Mucosa of descending colon (tissue), 3 donors: Measurements from ENCODE around the gene ARSB. TPM values are rescaled to one million over a fixed set of nuclear protein-coding genes. Genes with fewer than 3 reads are reported as not detected.
A peak's percentile ranks its signal among the peaks of the same experiment; 100 is the strongest.

Experiments
- ATAC-seq: fragments of 200-7000 bp; cut with Tn5 transposase; one replicate; pipeline ENCODE4 v1.9.1; 2020; ENCODE audit warnings: mild to moderate bottlenecking, moderate library complexity
- DNase-seq, 3 donors: peaks; one replicate each; pipeline ENCODE4 v3.0.0-alpha.2; 2020
- H3K36me3 ChIP-seq: fragments of 200-600 bp; one replicate; pipeline ENCODE4 v1.8.0; 2021; ENCODE audit warnings: low read depth, mild to moderate bottlenecking
- H3K4me1 ChIP-seq: fragments of 200-600 bp; one replicate; pipeline ENCODE4 v1.8.0; 2021; ENCODE audit warnings: low read depth, mild to moderate bottlenecking
- H3K4me3 ChIP-seq: fragments of 200-600 bp; one replicate; pipeline ENCODE4 v1.8.0; 2021; ENCODE audit warnings: mild to moderate bottlenecking
- H3K9me3 ChIP-seq: fragments of 200-600 bp; one replicate; pipeline ENCODE4 v1.8.0; 2021; ENCODE audit warnings: mild to moderate bottlenecking
- CTCF ChIP-seq: fragments of 200-600 bp; IDR thresholded peaks from one replicate; pipeline ENCODE4 v1.8.0; 2022; ENCODE audit warnings: antibody characterized with exemption, mild to moderate bottlenecking
- intact Hi-C, 2 donors: fragments of 100-400 bp; cut with DNase I in 1 of 2; cut with micrococcal nuclease in 1 of 2; formaldehyde crosslinking; loops; one replicate each; pipeline versions ENCODE4 v1.11.0 to v1.11.1; 2022; cut with DNase I, micrococcal nuclease
- total RNA-seq, 3 donors: library from RNA; stranded (reverse); fragmentation: NEBNext Ultra II Directional in 2 of 3; extraction: Animal tissue kit (Norgen Biotek cat#: 25700) in 2 of 3; gene quantifications; one replicate each; pipeline versions ENCODE4 v1.2.1 to v1.2.4, GENCODE V29; 2021 to 2023
- donor health status: DM: no; HTN: no; CAD: no; lungs with moderate emphysema.
- donor health status: DM: no; HTN: no; CAD: no.
- donor health status: DM: no; HTN: yes; CAD: no.

Gene ARSB
- total RNA-seq, 3 donors from 2014 or later: 8.1 to 14.4 (median 14.1) TPM

- intact Hi-C loops: no loop called here
Observed at GRCh38 chr5:78995521-78996007, 10.5 kb upstream of the ARSB start.

GRCh38 chr5:78993165-78993564, 8.1 kb upstream of the ARSB start:
- no peaks in the 10 kb centered on the region for H3K9me3 ChIP-seq
- intact Hi-C loops: no loop called here
- H3K4me1 ChIP-seq: no peaks in the 10 kb centered on the region
- no peak for ATAC-seq
- DNase-seq: no peak
- no peak overlapping the region for H3K4me3 ChIP-seq
- no peaks in the 10 kb centered on the region for H3K36me3 ChIP-seq
- TF ChIP-seq CTCF: no peak

More at GRCh38 chr5:78995521-78996007, 10.5 kb upstream of the ARSB start:
- Histone ChIP-seq H3K36me3 (no peaks in the 10 kb centered on the region), H3K4me3 (no peak overlapping the region), H3K4me1 (no peaks in the 10 kb centered on the region), H3K9me3 (no peaks in the 10 kb centered on the region)
- TF ChIP-seq CTCF: no peak
- ATAC-seq (no peak), DNase-seq (no peak)

- ATAC-seq (no peak), DNase-seq (no peak)
- intact Hi-C loops: no loop called here
- TF ChIP-seq CTCF: no peak
- no peaks in the 10 kb centered on the region for H3K4me1 ChIP-seq
- no peaks in the 10 kb centered on the region for H3K9me3 ChIP-seq
- no peaks in the 10 kb centered on the region for H3K36me3 ChIP-seq
- H3K4me3 ChIP-seq: no peak overlapping the region
Observed at GRCh38 chr5:78992146-78992545, 7.0 kb upstream of the ARSB start.

GRCh38 chr5:78989080-78989479, 4.0 kb upstream of the ARSB start:
- ATAC-seq (no peak), DNase-seq (no peak)
- no peak for TF ChIP-seq CTCF
- peaks cover 7% of the 10 kb centered on the region for H3K4me1 ChIP-seq
- intact Hi-C loops: no loop called here
- H3K36me3 ChIP-seq: no peaks in the 10 kb centered on the region
- no peaks in the 10 kb centered on the region for H3K9me3 ChIP-seq
- H3K4me3 ChIP-seq: no peak overlapping the region

- ATAC-seq (peak; percentile 47), DNase-seq (peak in 2 of 3 donors; percentile 48 to 51)
- Histone ChIP-seq H3K36me3 (no peaks in the 10 kb centered on the region), H3K9me3 (no peaks in the 10 kb centered on the region), H3K4me1 (peaks cover 18% of the 10 kb centered on the region), H3K4me3 (no peak overlapping the region)
- TF ChIP-seq CTCF: no peak
- intact Hi-C loops: no loop called here
Observed at GRCh38 chr5:78985725-78986223, 664 bp upstream of the ARSB start.
